ENCODE results near the gene EGR2.

- no peak for TF ChIP-seq CTCF (conservative IDR thresholded peaks at IDR 0.05)
- no peak for TF ChIP-seq EZH2 (IDR thresholded peaks at IDR 0.05; ENCODE audit: low read depth)
Observed at GRCh38 chr10:62816076-62816330, 163 bp downstream of the EGR2 start.

Measured in PC-9 (cell line).